Measurements from ENCODE around the gene TRIM33. TPM values are rescaled to one million over a fixed set of nuclear protein-coding genes. Genes with fewer than 3 reads are reported as not detected.

The TRIM33 gene
- total RNA-seq, 2 donors from 2014 or later: 27.5 to 32.3 TPM

DNA sequence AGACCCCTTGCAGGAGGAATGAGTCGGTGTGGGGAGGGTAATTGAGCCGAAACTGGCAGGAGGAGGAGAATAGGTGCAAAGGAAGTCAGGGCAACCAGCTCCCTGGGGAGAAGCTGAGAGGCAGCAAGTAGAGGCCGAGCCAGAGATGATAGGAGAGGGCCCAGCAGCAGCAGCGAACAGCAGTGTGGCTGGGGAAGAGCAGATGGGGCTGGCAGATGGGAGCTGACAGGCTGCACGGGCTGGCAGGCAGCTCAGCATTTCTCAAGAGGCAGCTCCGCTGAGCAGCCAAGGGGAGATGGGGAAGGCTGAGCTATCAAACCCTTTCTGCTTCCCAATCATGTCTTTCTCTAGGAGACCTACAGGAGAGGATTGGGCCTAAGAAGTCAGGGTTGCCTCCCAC, 158.2 kb downstream of the TRIM33 start:
- Histone ChIP-seq H3K27ac (no peak overlapping the region), H3K9me3 (no peaks in the 10 kb centered on the region), H3K36me3 (replicated peaks in 1 of 2; ENCODE audit: insufficient read depth in 1 of 2, low read depth in 2 of 2) (no peaks in the 10 kb centered on the region), H3K27me3 (no peaks in the 10 kb centered on the region), H3K4me1 (no peaks in the 10 kb centered on the region), H3K4me3 (no peak overlapping the region)
- DNase-seq (peak in 1 of 4 donors; percentile 11), ATAC-seq (no peak)
- intact Hi-C loops (cut with DNase I): no loop called here
- no peak for TF ChIP-seq POLR2A (IDR thresholded peaks at IDR 0.05)
- TF ChIP-seq, protein P1, sequence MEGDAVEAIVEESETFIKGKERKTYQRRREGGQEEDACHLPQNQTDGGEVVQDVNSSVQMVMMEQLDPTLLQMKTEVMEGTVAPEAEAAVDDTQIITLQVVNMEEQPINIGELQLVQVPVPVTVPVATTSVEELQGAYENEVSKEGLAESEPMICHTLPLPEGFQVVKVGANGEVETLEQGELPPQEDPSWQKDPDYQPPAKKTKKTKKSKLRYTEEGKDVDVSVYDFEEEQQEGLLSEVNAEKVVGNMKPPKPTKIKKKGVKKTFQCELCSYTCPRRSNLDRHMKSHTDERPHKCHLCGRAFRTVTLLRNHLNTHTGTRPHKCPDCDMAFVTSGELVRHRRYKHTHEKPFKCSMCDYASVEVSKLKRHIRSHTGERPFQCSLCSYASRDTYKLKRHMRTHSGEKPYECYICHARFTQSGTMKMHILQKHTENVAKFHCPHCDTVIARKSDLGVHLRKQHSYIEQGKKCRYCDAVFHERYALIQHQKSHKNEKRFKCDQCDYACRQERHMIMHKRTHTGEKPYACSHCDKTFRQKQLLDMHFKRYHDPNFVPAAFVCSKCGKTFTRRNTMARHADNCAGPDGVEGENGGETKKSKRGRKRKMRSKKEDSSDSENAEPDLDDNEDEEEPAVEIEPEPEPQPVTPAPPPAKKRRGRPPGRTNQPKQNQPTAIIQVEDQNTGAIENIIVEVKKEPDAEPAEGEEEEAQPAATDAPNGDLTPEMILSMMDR (IDR thresholded peaks at IDR 0.05): no peak
- 57 to 62% methylated on average over 6 of the region's 6 CpGs for WGBS, 2 donors

- no peak overlapping the region for H3K27ac ChIP-seq
- WGBS, 2 donors: 69 to 77% methylated on average over 10 of the region's 10 CpGs
- H3K4me1 ChIP-seq: peaks cover 6% of the 10 kb centered on the region
- DNase-seq (no peak), ATAC-seq (no peak)
- intact Hi-C loops (cut with DNase I): no loop called here
- H3K4me3 ChIP-seq: no peak overlapping the region
- TF ChIP-seq POLR2A (IDR thresholded peaks at IDR 0.05): no peak
- TF ChIP-seq, protein P1 (IDR thresholded peaks at IDR 0.05): no peak
- no peaks in the 10 kb centered on the region for H3K9me3 ChIP-seq
- H3K27me3 ChIP-seq: no peaks in the 10 kb centered on the region
- no peaks in the 10 kb centered on the region for H3K36me3 ChIP-seq (replicated peaks in 1 of 2; ENCODE audit: insufficient read depth in 1 of 2, low read depth in 2 of 2)
These were observed 160.1 kb downstream of the TRIM33 start for GRCh38 chr1:114350731-114351445.

GRCh38 chr1:114349891-114350605, 161.0 kb downstream of the TRIM33 start:
- H3K36me3 ChIP-seq (replicated peaks in 1 of 2; ENCODE audit: insufficient read depth in 1 of 2, low read depth in 2 of 2): no peaks in the 10 kb centered on the region
- DNase-seq (no peak), ATAC-seq (no peak)
- peaks cover 10% of the 10 kb centered on the region for H3K4me1 ChIP-seq
- no peaks in the 10 kb centered on the region for H3K9me3 ChIP-seq
- 63 to 70% methylated on average over 12 to 14 of the region's 14 CpGs for WGBS, 2 donors
- intact Hi-C loops (cut with DNase I): no loop called here
- H3K27ac ChIP-seq: no peak overlapping the region
- H3K4me3 ChIP-seq: no peak overlapping the region
- no peak for TF ChIP-seq POLR2A (IDR thresholded peaks at IDR 0.05)
- TF ChIP-seq, protein P1 (IDR thresholded peaks at IDR 0.05): no peak
- H3K27me3 ChIP-seq: no peaks in the 10 kb centered on the region

GRCh38 chr1:114347431-114348209, 163.4 kb downstream of the TRIM33 start:
- Histone ChIP-seq H3K9me3 (no peaks in the 10 kb centered on the region), H3K4me3 (no peak overlapping the region), H3K27ac (no peak overlapping the region), H3K4me1 (peaks cover 10% of the 10 kb centered on the region), H3K27me3 (no peaks in the 10 kb centered on the region), H3K36me3 (replicated peaks in 1 of 2; ENCODE audit: insufficient read depth in 1 of 2, low read depth in 2 of 2) (no peaks in the 10 kb centered on the region)
- 71 to 80% methylated on average over 6 to 9 of the region's 9 CpGs for WGBS, 2 donors
- intact Hi-C loops (cut with DNase I): no loop called here
- no peak for DNase-seq
- no peak for ATAC-seq
- TF ChIP-seq, protein P1 (IDR thresholded peaks at IDR 0.05): no peak
- TF ChIP-seq POLR2A (IDR thresholded peaks at IDR 0.05): no peak

Data from body of pancreas (tissue), 4 donors.